Brain pericyte (primary cell): Measurements from ENCODE around the gene LYZL4.

Source experiments
- DNase-seq: peaks from one replicate; pipeline ENCODE4 v3.0.0-alpha.2; 2012; ENCODE audit warnings: low read depth, low spot score

Gene LYZL4

GRCh38 chr3:42375121-42375800 is 35.1 kb downstream of the LYZL4 start:
- no peak for DNase-seq

DNA sequence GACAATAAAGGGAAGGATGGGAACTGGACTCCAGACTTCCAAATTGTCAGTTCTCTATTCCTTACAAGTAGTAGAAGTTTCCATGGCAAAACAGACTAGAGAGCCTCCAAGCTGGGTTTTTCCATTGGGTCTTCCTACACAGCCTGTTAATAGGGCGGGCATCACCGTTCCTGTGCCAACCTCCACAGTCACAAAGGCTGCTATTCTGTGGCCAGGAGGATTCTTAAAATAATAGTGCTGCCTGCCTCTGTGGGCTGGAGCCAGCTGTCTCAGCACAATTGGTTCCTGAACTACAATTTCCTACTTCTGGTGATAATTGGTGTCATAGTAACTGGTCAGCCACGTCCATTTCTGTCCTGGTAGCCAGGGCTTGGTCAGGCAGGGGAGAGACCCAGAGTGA is 38.6 kb downstream of the LYZL4 start:
- no peak for DNase-seq

DNA sequence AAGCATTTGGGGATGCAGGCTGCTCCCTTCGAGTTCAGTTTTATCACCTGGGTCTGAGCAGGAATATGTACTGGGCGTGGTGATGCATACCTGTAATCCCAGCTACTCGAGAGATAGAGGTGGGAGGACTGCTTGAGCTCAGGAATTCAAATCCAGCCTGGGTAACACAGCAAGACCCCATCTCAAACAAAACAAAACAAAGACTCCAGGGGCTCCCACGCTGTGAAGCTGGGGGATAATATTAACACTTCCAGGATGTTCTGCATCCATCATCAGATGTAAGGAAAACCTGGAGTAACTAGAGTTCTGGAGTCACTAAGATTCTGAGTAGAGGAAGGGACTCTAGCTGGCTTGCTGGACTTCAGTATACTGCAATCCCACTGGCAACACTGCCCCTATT is 40.6 kb downstream of the LYZL4 start:
- no peak for DNase-seq

DNA sequence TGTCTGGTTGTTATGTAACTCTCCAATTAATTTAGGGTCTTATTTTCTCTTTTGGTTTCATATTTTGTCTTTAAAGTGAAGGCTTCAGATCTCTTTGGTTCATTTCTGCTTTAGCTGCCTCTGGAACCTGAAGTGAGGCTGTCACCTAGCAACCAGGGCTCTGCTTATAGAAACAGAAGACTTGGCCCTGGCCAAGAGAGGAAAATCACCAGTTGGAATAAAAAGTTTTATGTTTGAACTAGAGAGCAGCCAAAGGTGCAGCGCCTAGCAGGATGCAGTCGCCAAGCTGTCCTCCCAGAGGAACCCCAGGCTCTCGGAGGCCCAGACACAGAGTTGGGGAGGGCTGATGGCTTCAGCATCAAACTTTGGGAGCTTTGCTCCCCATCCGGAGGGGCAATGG is 41.1 kb downstream of the LYZL4 start:
- DNase-seq, result no peak

DNA sequence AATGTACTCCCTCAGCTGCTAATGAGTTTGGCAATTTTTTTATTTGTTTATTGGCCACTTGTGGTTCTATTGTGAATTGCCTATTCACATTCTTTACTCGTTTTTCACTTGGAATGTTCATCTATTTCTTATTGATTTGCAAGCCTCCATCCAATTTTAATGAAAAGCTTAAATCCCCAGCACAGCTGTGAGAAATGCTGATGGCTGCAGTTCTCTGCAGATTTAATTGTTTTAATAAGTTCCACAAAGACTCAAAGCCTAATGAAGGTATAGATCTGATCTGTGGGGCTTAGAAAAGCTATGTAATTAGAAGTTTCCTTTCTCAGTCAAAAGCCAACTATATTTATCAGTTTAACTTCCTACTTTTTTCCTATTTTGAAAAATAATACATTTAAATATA is 41.5 kb downstream of the LYZL4 start:
- DNase-seq, result no peak

DNA sequence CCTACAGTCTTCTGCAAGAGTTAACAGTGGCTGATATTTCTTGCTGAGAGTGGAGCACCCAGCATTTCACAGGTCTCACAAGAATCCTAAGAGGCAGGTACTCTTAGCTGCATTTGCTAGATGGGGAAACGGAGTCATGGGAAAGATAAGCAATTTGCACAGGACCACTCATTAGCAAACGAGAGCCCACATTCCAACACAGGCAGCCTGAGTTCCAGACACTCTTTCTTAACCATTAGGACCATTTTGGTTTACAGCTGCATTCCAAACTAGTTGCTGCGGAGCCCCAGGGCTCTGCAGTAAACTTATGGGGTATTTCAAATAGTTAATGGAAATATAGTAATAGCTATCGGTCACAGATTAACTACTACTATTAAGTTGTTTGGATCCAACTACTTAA is 42.5 kb downstream of the LYZL4 start:
- no peak for DNase-seq

GRCh38 chr3:42366550-42366949 is 43.9 kb downstream of the LYZL4 start:
- no peak for DNase-seq

GRCh38 chr3:42357335-42357734 is 53.1 kb downstream of the LYZL4 start:
- DNase-seq, result no peak

DNA sequence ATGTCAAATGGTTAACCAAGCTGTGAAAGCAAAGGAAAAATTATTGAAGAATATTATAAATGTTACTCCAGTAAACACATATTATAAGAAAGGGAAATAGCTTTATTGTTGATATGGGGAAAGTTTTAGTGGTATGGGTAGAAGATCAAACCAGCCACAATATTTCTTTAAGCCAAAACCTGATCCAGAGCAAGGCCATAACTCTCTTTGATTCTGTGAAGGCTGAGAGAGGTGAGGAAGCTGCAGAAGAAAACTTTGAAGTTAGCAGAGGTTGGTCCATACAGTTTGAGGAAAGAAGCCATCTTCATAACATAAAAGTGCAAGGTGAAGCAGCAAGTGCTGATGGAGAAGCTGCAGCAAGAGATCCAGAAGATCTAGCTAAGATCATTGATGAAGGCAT is 54.8 kb downstream of the LYZL4 start:
- no peak for DNase-seq

DNA sequence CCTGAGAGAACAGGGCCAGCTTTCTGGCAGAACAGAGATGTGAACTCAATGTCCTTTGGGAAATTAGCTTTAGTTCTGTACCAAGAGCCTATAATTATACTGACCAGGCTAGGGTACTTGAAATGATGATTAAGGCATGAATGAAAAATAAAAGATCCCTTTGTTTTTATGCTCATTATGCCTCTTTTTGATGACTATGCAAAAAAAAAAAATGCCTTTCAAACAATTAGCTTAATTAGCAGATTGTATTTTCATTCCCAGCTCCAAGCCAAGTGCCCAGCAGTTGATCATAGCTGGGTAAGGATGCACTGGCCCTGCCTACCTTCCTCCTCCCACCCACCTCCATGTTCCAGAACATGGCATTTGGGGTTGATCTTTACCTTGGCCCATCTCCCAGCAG is 56.8 kb downstream of the LYZL4 start:
- no peak for DNase-seq

DNA sequence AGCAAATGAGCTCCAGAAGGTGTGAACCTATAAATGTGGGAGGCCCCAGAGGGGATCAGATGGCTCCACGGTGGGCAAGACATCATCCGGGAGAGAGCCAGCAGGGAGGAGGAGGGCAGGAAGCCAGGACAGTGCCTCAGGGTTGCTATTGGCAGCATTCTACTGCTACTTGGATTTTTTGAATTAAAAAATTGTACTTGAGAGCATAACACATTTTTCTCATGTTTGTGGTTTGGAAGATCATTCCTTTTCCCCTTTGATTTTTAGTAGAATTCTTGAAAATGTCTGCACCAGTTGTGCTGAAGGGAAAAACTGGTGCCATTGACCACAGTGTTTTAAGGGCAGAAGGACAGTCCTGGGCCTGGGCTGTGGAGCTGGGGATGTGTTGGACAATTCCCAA is 59.2 kb downstream of the LYZL4 start:
- DNase-seq, result no peak

DNA sequence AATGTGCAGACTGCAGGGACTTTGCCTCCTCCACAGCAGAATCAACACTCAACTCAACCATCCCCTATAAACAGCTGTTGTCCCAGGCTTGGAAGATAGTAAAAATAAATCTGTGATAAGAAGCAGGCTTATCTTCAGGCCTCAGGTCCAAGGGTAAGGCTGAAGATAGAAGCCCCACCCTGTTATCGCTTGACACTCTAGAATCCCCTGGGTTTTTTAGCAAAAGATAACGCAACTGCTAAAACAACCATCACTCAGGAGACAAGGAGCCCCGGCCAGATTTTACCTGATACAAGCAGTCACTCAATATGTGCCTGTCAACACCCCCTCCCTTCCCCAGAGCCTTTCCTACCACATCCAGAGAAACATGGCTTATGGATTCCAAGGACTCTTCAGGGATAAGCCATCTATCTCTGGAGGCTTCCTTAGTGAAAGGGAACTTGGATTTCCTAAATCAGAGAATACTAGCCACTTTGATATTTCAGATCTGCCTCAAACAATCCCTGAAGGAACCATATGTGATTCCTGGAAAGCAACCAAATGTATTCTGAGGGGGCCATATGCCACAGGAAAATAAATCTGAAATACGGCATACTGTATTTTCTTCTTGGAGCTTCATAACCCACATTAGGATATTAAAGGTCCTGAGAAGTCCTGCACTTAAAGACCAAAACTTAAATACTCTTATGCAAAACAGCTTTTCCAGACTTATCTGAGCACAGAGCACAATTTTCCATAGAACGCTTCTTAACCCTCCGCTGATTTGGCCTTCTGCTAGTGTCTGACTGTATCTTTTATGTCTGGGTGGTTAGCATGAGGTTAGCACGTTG is 60.4 kb downstream of the LYZL4 start:
- no peak for DNase-seq

- DNase-seq, result no peak
Measured at GRCh38 chr3:42347928-42348327, 62.5 kb downstream of the LYZL4 start.
